Omental fat pad (tissue), 4 donors: ENCODE data around the gene SFTPD. TPM values are rescaled to one million over a fixed set of nuclear protein-coding genes. Genes with fewer than 3 reads are reported as not detected.

ENCODE experiments used
- ATAC-seq: fragments of 150-250 bp; one replicate; pipeline ENCODE4 v1.9.1; 2016; ENCODE audit warnings: mild to moderate bottlenecking, moderate library complexity; ENCODE audit not compliant: low FRiP score
- DNase-seq: peaks from one replicate; pipeline ENCODE4 v3.0.0-alpha.2; 2019; ENCODE audit warnings: low spot score
- total RNA-seq, 4 donors: library from RNA; depleted of rRNA; stranded (reverse); fragments of >200 nt; gene quantifications; one replicate each; pipeline ENCODE4 v1.1.0, GENCODE V29; 2016
- TF ChIP-seq, protein P1 (sequence below), 3 donors: fragments of 450-650 bp; IDR thresholded peaks; one replicate each; pipeline ENCODE4 v1.5.1; 2016 to 2017; ENCODE audit warnings: antibody characterized with exemption in 3 of 3, mild to moderate bottlenecking in 3 of 3, moderate library complexity in 2 of 3

The SFTPD gene
- total RNA-seq, 4 donors from 2014 or later: 0.65 to 0.96 TPM; not detected in 2

DNA sequence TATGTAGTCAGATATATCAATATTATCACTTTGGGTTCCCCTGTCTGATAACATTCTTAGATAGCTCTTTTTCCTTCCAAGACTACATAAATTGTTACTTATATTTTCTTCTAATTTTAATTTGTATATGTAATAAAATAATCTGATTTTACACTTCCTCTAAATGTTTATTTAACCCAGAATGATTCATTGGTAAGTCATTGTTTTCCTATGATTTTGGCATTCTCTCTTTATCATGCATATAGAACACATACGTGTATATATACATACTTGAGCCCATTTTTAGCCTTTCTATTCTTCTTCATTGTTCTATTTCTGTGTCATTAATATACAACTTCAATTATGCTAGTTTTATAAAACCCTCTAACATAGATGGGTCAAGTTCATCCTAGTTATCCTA is 16.6 kb downstream of the SFTPD start:
- ATAC-seq (no peak), DNase-seq (no peak)
- TF ChIP-seq, protein P1, sequence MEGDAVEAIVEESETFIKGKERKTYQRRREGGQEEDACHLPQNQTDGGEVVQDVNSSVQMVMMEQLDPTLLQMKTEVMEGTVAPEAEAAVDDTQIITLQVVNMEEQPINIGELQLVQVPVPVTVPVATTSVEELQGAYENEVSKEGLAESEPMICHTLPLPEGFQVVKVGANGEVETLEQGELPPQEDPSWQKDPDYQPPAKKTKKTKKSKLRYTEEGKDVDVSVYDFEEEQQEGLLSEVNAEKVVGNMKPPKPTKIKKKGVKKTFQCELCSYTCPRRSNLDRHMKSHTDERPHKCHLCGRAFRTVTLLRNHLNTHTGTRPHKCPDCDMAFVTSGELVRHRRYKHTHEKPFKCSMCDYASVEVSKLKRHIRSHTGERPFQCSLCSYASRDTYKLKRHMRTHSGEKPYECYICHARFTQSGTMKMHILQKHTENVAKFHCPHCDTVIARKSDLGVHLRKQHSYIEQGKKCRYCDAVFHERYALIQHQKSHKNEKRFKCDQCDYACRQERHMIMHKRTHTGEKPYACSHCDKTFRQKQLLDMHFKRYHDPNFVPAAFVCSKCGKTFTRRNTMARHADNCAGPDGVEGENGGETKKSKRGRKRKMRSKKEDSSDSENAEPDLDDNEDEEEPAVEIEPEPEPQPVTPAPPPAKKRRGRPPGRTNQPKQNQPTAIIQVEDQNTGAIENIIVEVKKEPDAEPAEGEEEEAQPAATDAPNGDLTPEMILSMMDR (IDR thresholded peaks at IDR 0.05): no peak

DNA sequence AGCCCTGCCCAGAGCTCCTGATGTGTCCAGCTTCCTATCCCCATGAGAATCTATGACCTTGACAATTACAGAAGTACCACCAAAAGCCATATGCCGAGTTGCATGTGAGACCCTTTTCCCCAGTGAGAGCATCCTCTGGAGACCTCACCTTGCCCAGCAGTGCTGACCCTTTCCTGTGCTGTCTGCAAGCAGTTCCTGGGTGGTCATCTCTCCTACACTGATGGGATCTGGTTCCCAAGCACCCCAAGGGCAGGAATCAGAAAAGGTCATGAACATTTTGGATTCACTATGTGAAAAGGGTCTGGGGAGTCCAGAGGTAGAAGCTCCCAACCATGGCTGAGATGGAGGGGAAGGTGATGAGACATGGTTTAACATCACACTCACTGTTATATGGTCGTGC is 18.2 kb downstream of the SFTPD start:
- DNase-seq (no peak), ATAC-seq (no peak)
- TF ChIP-seq, protein P1 (IDR thresholded peaks at IDR 0.05): no peak

DNA sequence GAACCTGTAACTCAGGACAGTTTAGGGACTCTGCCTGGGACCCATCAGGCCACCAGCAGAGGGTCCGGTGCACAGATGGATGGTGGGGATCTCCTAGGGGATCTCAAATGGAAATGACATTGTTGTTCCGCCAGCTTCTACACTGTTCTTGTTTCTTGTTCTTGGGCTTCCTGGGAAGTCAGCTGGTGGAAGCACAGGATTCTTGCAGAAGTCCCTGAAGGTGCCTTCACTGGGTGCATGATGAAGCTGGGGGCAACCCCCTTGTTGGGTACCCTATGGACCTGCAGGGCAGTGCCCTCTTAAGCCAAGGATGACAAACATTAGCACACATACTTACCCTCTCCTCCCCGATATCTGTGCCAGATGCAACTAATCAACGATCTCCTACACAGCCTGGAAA is 18.6 kb downstream of the SFTPD start:
- TF ChIP-seq, protein P1 (IDR thresholded peaks at IDR 0.05): no peak
- ATAC-seq: no peak
- no peak for DNase-seq

DNA sequence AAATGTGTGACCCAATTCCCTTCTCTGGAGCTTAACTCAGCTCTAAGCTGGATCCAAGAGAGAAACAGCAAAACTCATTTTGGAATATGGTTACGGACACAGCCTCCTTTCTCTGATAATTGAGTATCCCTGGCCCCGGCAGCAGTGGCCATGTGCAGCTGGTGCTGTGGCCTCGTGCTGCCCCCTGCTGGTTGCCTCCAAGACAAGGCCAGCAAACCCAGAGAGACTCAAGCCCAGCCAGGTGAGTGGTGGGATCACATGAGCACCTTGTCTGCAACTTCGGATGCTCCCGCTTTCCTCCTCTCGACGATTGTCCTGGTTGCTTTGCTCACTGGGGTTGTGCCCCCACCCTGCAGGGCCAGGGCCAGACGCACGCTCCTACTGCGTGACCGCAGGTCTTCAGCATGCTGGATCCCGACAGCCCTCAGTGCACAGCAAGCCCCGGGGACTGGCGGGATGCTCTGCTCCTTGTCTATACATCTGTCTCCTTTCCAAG is 19.4 kb downstream of the SFTPD start:
- DNase-seq (peak; percentile 60), ATAC-seq (peak; percentile 76)
- TF ChIP-seq, protein P1 (IDR thresholded peaks at IDR 0.05): peak in 1 of 3 donors; percentile 92

DNA sequence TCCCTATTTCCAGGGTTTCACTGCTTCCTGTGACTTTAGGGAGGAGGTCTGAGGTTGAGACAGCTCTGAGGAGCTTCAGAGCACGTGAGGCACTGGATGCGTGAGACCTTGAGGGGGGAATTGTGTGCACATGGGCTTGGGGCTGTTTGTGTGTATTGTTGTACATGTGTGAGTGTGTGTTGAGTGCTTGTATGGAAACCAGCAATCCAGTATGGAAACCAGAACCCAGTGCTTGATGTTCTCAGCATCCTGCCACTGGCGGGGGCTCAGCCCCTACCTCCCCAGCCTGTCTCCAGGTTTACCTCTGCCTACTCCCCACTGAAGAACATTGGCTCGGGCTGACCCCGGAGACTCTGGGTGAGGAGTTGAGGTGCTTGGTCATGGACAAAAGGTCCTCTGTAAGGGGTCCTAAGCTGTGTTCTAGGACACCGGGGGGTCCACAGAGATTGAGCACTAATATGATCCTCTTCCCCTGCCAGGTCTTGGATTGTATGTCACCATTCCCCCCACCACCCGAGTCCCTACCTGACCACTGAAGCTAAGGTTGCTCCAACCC is 20.8 kb downstream of the SFTPD start:
- no peak for DNase-seq
- no peak for ATAC-seq
- TF ChIP-seq, protein P1 (IDR thresholded peaks at IDR 0.05): no peak

DNA sequence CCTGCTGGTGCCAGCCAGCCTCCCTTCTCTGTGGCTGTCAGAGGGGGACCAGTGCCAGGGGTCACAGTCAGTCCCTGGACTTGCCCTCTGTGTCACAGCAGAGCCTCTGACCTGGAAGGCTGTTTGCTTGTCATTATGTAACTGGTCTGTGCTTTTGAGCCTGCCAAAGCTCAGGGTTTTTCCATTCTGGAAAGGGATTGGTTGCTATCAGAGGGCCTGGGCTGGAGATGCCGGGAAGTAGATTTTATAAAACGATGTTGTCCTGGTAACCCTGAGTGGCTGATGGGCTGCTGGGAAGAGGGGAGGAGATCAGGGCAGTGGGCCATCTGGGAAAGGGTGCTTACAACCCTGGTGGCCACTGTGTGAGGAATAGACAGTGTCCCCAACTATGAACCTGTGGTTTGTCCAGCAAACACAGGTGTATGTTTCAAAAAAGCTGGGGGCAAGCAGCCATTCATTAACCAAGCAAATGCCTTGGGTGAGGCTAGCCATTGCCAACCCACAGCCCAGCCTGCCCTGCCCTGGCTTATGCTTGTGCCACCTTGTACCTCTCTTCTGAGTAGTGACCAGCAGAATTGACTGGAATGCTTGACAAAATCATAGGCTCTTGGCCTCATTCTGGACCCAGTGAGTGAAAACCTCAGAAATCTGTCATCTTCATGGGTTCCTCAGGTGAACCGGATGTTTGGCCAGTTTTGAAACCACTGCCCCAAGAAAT is 21.6 kb downstream of the SFTPD start:
- ATAC-seq: peak; percentile 13
- TF ChIP-seq, protein P1 (IDR thresholded peaks at IDR 0.05): no peak
- no peak for DNase-seq

DNA sequence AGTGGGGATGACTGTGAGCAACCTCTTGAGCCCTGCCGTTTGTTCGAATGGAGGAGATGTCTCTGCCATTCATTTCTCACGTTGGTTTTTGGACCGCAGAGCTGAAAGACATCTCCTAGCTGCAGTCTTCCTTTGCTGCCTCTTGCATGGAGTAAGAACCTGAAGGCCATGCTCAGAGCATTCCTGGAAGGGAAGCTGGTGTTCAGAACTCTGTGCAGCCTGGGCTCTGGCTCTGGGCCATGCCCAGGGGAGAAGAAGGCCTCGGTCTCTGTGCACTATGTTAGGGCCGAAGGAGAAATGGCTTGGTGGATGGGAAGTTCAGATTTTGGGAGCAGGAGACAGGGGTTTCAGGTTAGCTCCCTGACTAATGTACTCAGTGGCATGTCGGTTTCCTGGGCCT is 22.9 kb downstream of the SFTPD start:
- DNase-seq (no peak), ATAC-seq (no peak)
- TF ChIP-seq, protein P1 (IDR thresholded peaks at IDR 0.05): no peak
